ENCODE measurements around the gene TEX19.

TEX19 gene

GRCh38 chr17:82324566-82325285, 34.3 kb upstream of the TEX19 start:
- no peak for TF ChIP-seq CTCF (IDR thresholded peaks at IDR 0.05; ENCODE audit: low read depth, low read length)
- no peak for DNase-seq (ENCODE audit: extremely low read depth, low read depth)

GRCh38 chr17:82325286-82326180, 33.5 kb upstream of the TEX19 start:
- DNase-seq (ENCODE audit: extremely low read depth, low read depth), result no peak
- TF ChIP-seq CTCF (IDR thresholded peaks at IDR 0.05; ENCODE audit: low read depth, low read length), result no peak

- TF ChIP-seq CTCF (IDR thresholded peaks at IDR 0.05; ENCODE audit: low read depth, low read length), result no peak
- DNase-seq (ENCODE audit: extremely low read depth, low read depth), result no peak
Observed at GRCh38 chr17:82327289-82327688, 31.8 kb upstream of the TEX19 start.

- no peak for DNase-seq (ENCODE audit: extremely low read depth, low read depth)
- TF ChIP-seq CTCF (IDR thresholded peaks at IDR 0.05; ENCODE audit: low read depth, low read length), result no peak
Observed at GRCh38 chr17:82327757-82328140, 31.3 kb upstream of the TEX19 start.

GRCh38 chr17:82328141-82328993, 30.7 kb upstream of the TEX19 start:
- no peak for DNase-seq (ENCODE audit: extremely low read depth, low read depth)
- no peak for TF ChIP-seq CTCF (IDR thresholded peaks at IDR 0.05; ENCODE audit: low read depth, low read length)

- no peak for TF ChIP-seq CTCF (IDR thresholded peaks at IDR 0.05; ENCODE audit: low read depth, low read length)
- no peak for DNase-seq (ENCODE audit: extremely low read depth, low read depth)
Observed at GRCh38 chr17:82328994-82329507, 30.0 kb upstream of the TEX19 start.

Measured in AG09319 (cell line).